Hepatocyte (in vitro differentiated cells): ENCODE data around the gene PDSS2.
"Not testable (repeated sequence)": the region's sequence is repeated elsewhere in the genome, so short reads cannot be mapped to it uniquely, and the experiment has no call there.

Experiments used
- CTCF ChIP-seq: fragments of 200-600 bp; sonication (generic); IDR thresholded peaks from 2 replicates; pipeline ENCODE4 v1.5.1; 2016; ENCODE audit warnings: antibody characterized with exemption, mild to moderate bottlenecking; ENCODE audit not compliant: poor library complexity
- EZH2 ChIP-seq: fragments of 200-600 bp; sonication (generic); IDR thresholded peaks from 2 replicates; pipeline ENCODE4 v1.6.1; 2016; ENCODE audit warnings: antibody characterized with exemption, mild to moderate bottlenecking, borderline replicate concordance
- EZH2phosphoT487 ChIP-seq: fragments of 200-600 bp; sonication (generic); IDR thresholded peaks from one replicate; pipeline ENCODE4 v1.6.1; 2018; ENCODE audit warnings: antibody characterized with exemption, mild to moderate bottlenecking, low read depth, moderate library complexity; ENCODE audit not compliant: unreplicated experiment, severe bottlenecking

- not testable (repeated sequence) for TF ChIP-seq CTCF, EZH2phosphoT487, EZH2
These were observed 16.0 kb upstream of the PDSS2 start for GRCh38 chr6:107475360-107475759.
